HPDE6-E6E7 (cell line): ENCODE measurements around the gene PACRG.

ENCODE experiments used
- DNase-seq: peaks from one replicate; pipeline ENCODE4 v3.0.0; 2011; ENCODE audit warnings: missing footprints; ENCODE audit errors: extremely low spot score

Gene PACRG

GRCh38 chr6:163176097-163176496 lies 448.3 kb downstream of the PACRG start:
- DNase-seq: no peak

GRCh38 chr6:163177007-163177406 lies 449.2 kb downstream of the PACRG start:
- no peak for DNase-seq

GRCh38 chr6:163177892-163178420 lies 450.2 kb downstream of the PACRG start:
- no peak for DNase-seq

GRCh38 chr6:163179061-163179460 lies 451.3 kb downstream of the PACRG start:
- no peak for DNase-seq

GRCh38 chr6:163179721-163180120 lies 451.9 kb downstream of the PACRG start:
- DNase-seq: no peak

- peak; percentile 45 for DNase-seq
These were observed 453.2 kb downstream of the PACRG start for GRCh38 chr6:163180874-163181541.

GRCh38 chr6:163181666-163182180 lies 453.9 kb downstream of the PACRG start:
- no peak for DNase-seq

- no peak for DNase-seq
These were observed 454.9 kb downstream of the PACRG start for GRCh38 chr6:163182696-163183095.

GRCh38 chr6:163183806-163184205 lies 456.0 kb downstream of the PACRG start:
- DNase-seq: no peak

GRCh38 chr6:163185744-163186143 lies 458.0 kb downstream of the PACRG start:
- no peak for DNase-seq

GRCh38 chr6:163186527-163186926 lies 458.8 kb downstream of the PACRG start:
- no peak for DNase-seq

GRCh38 chr6:163187201-163187600 lies 459.4 kb downstream of the PACRG start:
- DNase-seq: no peak

GRCh38 chr6:163187606-163188005 lies 459.8 kb downstream of the PACRG start:
- DNase-seq: no peak

GRCh38 chr6:163188746-163189145 lies 461.0 kb downstream of the PACRG start:
- DNase-seq: no peak

GRCh38 chr6:163189609-163190008 lies 461.8 kb downstream of the PACRG start:
- no peak for DNase-seq

- no peak for DNase-seq
These were observed 463.0 kb downstream of the PACRG start for GRCh38 chr6:163190786-163191185.

GRCh38 chr6:163191704-163192537 lies 464.1 kb downstream of the PACRG start:
- no peak for DNase-seq

GRCh38 chr6:163192591-163192990 lies 464.8 kb downstream of the PACRG start:
- DNase-seq: no peak

- DNase-seq: no peak
These were observed 465.6 kb downstream of the PACRG start for GRCh38 chr6:163193326-163193725.

GRCh38 chr6:163195721-163196691 lies 468.2 kb downstream of the PACRG start:
- DNase-seq: no peak

GRCh38 chr6:163197839-163198238 lies 470.1 kb downstream of the PACRG start:
- DNase-seq: no peak

GRCh38 chr6:163198396-163198795 lies 470.6 kb downstream of the PACRG start:
- DNase-seq: no peak
